HG03103 (cell line): Measurements from ENCODE around the gene ZNF319.
"Not testable (repeated sequence)": the region's sequence is repeated elsewhere in the genome, so short reads cannot be mapped to it uniquely, and the experiment has no call there.

Experiments used
- ATAC-seq: cut with Tn5 transposase; IDR thresholded peaks from one replicate; pipeline ENCODE4 v1.9.1; 2021; ENCODE audit warnings: low read depth; ENCODE audit not compliant: unreplicated experiment

The ZNF319 gene

GRCh38 chr16:58022601-58023371 is 22.3 kb upstream of the ZNF319 start:
- no peak for ATAC-seq

GRCh38 chr16:58021661-58022551 is 21.4 kb upstream of the ZNF319 start:
- ATAC-seq, result no peak

GRCh38 chr16:58020628-58021521 is 20.4 kb upstream of the ZNF319 start:
- no peak for ATAC-seq

DNA sequence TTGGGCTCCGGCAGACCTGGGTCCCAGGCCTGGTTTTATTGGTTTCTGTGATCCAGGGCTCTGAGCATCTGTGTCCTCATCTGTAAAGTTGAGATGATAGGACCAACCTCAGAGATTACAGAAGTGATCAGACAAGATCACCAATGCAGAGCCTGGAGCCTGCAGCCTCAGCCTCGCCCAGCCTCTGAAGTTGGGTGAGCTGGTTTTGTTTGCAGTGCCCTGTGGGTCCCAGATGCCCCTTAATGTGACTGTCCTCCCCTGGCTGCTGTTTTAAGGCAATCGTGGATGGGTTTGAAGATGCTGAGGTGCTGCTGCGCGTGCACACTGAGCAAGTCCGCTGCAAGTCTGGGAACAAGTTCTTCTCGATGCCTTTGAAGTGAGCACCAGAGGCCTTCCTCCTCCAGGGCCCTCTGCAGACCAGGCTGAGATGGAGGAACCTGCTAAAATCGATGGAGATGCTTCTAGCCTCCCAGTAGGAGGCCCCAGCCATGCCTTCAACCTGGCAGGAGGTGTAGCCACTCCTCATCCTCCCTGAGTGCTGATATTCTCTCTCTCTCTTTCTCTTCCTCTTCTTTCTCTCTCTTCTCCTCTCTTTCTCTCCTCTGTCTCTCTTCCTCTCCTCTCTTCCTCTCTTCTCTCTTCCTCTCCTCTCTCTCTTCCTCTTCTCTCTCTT is 19.5 kb upstream of the ZNF319 start:
- ATAC-seq, result no peak

DNA sequence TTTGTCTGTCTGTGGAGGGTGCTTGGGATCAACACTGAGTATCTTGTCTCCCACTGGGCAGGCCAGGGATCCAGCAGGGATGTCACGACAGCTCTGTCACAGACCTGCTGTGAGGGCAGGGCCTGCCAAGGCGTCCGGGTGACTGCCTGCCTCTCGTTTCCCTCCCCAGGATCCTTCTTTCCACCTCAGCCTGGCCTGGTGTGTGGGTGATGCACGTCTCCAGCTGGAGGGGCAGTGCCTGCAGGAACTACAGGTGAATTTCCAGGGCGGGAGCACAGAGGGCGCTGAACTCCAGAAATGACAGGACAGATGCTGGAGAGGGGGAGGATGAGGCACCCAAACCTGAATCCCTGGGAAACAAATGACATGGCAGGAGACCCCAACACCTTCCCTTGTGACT is 18.3 kb upstream of the ZNF319 start:
- no peak for ATAC-seq

DNA sequence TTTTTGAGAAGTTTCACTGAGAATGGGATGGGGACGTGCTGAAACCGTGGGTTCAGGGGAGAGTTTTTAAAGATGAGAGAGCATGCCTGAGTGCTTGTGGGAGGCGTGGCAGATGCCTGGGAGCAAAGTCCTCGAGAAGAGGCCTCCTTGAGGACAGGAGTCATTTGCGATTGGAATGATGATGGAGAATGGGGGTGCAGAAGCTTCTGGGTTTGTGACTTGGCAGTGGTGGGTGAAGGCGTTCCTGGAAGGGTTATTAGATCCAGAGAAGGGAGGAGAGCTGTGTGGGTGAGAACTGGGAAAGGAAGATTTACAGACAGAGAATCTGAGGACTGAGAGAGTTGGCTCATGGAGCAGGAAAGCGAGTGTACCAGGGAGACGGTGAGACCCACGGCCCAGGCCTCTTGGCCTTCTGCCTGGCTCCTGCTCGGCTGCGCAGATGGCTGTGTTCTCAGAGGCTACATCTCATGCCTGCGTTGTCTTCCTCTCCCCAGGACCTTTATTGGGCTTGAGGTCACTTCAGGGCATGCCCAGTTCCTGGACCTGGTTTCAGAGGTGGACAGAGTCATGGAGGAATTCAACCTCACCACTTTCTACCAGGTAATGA is 16.5 kb upstream of the ZNF319 start:
- no peak for ATAC-seq

- ATAC-seq, result no peak
These were observed 12.9 kb upstream of the ZNF319 start for GRCh38 chr16:58013201-58013956.

DNA sequence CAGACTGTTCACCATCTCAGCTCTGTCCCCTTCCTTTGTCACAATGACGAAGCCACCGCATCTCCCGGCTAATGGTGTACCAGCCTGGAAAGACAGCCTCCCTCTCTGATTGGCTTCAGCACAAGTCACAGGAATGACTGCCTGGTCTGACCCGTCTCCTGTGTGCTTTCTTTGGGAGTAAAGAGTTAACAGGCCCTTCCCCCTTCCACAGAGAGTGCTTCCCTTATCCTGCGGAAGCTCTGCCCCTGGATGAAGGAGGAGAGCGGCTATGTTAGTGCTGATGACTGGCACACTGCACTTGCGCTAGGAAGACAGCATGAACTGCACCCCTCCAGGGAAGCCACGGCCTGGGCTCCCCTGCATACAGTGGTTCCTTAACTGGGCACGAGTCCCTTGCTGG is 12.0 kb upstream of the ZNF319 start:
- ATAC-seq, result no peak

DNA sequence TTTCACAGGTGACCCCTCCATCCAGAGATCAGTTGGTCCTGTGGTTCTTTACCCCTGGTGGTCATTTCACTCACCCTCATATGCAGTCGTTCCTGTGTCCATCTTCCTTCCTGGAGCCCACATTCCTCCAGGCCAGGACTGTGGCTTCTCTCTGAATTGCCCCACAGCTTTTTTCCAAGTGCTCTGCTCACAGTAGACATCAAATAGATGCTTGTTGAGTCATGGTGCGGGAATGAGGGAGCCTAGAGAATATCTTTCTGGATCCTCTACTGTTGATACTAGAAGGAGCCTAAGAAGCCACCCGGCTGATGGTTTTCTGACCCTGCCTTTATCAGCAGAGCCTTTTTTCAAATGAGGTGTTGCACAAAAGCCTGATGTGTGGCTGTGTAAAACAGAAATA is 11.2 kb upstream of the ZNF319 start:
- ATAC-seq, result no peak

GRCh38 chr16:58010886-58011285 is 10.4 kb upstream of the ZNF319 start:
- ATAC-seq, result no peak

GRCh38 chr16:58009856-58010416 is 9.5 kb upstream of the ZNF319 start:
- ATAC-seq, result no peak

- not testable (repeated sequence) for ATAC-seq
These were observed 4.3 kb upstream of the ZNF319 start for GRCh38 chr16:58004736-58005135.

- ATAC-seq, result no peak
These were observed 2.5 kb upstream of the ZNF319 start for GRCh38 chr16:58002936-58003335.

DNA sequence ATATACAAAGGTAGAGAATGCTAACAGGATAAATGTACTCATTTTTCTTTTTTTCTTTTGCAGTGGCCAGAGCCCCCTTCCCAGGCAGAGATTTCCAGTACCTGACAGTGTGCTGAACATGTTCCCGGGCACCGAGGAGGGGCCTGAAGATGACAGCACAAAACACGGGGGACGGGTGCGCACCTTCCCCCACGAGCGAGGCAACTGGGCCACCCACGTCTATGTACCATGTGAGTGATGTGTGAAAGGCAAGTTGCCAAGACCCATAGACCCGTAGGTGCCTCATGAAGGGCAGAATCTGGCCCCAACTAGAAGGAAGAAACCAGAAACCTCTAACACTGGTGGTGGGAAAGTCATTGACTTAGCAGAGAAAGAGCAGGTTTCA is 1.9 kb upstream of the ZNF319 start:
- no peak for ATAC-seq

- ATAC-seq, result no peak
These were observed 1.4 kb upstream of the ZNF319 start for GRCh38 chr16:58001781-58002415.

DNA sequence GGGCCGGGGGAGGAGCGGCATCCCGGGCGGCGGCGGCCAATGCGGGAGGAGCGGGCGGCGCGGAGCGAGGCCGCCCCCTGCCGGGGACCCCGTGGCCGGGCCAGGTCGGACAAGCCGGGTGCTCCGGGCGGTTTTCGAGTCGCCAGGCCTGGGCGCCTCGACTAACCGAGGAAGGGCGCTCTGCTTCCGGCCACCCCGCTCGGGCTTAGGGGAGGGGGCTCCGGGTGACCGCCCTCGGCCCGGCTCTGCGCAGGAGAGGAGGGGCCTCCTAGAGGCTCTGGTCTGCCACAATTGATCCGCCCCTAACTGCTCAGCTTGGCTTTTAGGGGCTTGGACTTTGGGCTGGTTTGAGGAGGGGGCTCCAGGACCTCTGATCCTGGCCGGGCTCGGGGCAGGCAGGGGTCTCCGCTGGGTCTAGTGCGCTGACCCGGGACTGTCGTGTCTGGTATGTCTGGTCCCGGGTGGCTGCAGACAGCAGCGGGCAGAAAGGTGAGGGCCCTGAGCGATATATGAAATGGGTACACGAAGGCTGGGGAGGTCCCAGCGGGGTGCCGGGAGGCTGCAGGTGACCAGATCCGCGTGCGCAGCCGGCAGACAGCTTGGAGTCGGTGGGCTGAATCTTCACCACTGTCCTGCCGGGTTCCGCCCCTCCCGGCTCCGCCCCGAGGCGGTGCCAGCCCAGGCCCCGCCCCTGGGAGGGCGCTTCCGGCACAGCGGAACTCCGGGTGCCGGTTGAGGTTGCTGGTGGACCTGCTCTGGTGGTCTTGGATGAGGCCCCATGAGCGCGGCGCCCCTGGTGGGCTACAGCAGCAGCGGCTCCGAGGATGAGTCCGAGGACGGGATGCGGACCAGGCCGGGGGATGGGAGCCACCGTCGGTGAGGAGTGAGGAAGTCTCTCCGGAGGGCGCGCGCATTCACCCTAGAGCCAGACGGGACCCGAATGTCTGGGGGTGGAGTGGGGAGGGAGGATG is 519 bp upstream of the ZNF319 start, which contains the start of gene USB1:
USB1 (plus strand) TSS at position 702 of the 971 bp plus-strand sequence; CDS start at position 779, 77 bp downstream.
- peak; percentile 73 for ATAC-seq

DNA sequence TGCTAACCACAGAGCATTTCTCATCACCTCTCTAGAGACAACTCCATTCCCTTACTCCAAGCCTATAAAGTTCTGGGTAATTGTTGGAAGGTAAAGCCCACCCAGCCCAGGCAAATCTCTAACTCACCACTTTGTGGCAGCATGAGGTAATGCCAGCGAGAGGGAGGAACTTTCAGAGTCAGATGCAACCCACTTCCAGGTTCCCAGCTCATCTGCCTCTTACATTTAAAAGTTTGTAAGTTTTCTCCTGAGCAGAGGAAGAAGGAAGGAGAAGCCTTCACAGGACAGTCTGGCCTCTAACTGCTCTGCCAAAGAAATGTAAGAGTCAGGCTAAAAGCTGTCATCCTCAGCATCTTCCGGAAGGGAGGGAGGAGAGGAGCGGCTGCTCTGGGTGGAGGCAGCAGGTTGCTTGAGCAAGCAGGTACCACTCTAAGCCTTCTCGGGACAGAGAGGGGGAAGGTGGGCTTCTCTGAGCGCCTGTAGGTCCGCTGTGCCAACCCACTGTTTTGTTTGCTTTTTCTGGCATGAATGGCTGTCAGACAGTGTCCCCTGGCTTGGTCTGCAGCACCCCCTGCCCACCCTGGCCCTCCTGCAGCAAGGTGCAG is 1.0 kb downstream of the ZNF319 start:
- no peak for ATAC-seq
